Fibroblast of villous mesenchyme (primary cell): Measurements from ENCODE around the gene OGFOD2. TPM values are rescaled to one million over a fixed set of nuclear protein-coding genes. Genes with fewer than 3 reads are reported as not detected.
A peak's percentile ranks its signal among the peaks of the same experiment; 100 is the strongest.

Experiments
- DNase-seq: peaks from one replicate; pipeline ENCODE4 v3.0.0-alpha.2; 2010; ENCODE audit warnings: low read depth
- H3K4me3 ChIP-seq: 2 replicates; pipeline ENCODE4 v1.5.1; 2011; ENCODE audit warnings: low read depth, mild to moderate bottlenecking, low read length
- total RNA-seq: library from RNA; depleted of rRNA; stranded (reverse); fragments of >200 nt; gene quantifications from 2 replicates; pipeline ENCODE4 v1.2.3, GENCODE V29; 2012
- TF ChIP-seq, protein P1 (sequence below): IDR thresholded peaks from 2 replicates; pipeline ENCODE4 v1.5.1; 2012; ENCODE audit warnings: low read depth, mild to moderate bottlenecking, low read length; ENCODE audit not compliant: insufficient read depth

OGFOD2 gene
- total RNA-seq, 1 donor = 7.3 TPM

DNA sequence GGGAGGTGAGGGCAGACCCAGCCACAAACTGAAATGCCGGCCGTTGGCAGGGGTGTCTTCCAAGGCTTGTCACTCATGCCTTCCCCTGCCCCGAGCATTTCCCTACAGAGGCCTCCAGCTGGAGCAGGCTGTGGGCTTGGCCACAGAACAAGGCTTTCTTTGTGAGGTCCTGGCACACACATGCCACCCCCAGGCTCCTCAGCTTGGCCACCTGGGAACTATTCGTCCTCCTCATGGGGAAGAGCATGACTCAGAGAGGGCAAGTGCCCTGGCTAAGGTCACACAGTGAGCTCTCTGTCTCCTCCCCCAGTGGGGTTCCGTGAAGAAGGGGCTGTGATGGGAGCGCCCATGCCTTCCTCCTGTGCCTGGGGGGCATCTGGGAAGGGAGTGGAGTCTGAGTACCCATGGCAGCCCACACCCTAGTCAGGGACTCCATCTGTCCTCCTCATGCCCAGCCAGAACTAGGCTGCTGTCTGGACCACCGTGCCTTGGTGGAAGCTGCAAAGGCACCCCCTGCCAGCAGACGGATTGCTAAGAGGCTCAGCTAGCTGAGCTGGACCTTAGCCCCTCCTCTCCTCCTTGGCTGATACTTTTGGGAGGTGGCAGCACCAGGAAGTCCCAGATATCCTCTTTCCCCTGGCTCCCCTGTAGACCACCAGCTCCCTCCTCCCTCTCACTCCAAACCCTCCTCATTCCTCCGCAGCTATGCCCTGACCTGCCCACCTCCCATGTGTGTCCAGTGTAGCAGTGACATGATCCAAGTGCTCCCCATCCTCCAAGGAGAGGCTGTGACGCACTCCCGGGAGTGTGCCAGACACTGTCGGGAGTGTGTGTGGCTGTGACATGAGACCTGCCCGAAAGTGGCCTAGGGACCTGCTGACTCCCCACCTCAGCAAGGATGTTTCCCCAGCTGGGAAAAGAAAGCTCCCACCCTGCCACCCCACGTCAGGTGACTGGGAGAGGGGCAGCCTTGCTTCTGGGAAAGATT, 30.1 kb upstream of the OGFOD2 start:
- H3K4me3 ChIP-seq = no peak overlapping the region
- TF ChIP-seq, protein P1, sequence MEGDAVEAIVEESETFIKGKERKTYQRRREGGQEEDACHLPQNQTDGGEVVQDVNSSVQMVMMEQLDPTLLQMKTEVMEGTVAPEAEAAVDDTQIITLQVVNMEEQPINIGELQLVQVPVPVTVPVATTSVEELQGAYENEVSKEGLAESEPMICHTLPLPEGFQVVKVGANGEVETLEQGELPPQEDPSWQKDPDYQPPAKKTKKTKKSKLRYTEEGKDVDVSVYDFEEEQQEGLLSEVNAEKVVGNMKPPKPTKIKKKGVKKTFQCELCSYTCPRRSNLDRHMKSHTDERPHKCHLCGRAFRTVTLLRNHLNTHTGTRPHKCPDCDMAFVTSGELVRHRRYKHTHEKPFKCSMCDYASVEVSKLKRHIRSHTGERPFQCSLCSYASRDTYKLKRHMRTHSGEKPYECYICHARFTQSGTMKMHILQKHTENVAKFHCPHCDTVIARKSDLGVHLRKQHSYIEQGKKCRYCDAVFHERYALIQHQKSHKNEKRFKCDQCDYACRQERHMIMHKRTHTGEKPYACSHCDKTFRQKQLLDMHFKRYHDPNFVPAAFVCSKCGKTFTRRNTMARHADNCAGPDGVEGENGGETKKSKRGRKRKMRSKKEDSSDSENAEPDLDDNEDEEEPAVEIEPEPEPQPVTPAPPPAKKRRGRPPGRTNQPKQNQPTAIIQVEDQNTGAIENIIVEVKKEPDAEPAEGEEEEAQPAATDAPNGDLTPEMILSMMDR = no peak
- DNase-seq = no peak

DNA sequence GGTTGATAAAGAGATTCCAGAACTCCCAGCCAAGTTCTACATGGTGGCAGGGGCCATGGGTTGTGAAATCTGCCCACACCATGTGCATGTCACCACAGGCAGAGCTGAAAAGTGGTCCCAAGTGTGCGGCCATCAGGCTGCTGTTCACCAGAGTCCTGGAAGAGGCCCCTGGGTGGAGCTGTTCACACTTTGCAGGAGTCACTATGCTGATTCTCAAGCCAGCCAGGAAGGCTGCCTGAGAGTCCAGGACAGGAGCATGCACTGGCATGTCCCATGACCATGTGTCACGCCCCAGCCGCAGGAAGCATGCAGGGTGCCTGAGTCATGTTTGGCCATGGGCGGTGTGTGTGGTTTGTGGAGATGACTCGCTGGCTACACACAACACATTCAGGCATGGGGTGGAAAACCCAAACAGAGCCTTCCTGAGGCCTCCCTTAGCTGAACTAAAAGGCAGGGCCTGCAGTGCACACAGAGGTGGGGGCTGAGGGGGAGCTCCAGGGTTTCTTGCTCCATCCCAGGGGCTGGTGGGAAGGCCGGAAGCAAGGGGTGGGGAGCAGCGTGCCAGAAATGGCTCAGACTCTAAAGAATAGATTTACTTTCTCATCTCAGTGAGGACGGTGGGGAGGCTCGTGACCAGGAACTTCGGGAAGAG, 28.2 kb upstream of the OGFOD2 start:
- DNase-seq = peak; percentile 98
- TF ChIP-seq, protein P1 = peak; percentile 55
- H3K4me3 ChIP-seq = no peak overlapping the region

DNA sequence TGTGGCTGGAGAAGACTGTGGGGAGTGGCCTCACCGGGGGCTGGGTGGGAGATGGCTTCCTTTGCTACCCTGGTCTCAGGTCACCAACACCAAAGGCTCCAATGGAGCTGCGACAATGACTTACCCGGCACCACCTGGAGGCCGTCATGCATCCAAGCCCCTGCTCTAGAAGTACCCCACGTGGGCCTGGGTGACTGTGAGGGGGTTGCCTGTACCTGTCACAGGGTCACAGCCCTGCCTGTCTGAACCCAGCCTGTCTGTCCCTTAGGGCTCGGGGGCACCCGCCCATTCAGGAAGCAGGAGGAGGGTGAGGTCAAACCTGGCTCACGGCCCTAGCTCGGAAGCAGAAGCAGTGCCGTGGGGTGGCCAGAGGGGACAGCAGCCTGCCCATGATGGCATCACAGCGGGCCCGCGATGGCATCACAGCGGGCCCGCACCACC, 27.7 kb upstream of the OGFOD2 start:
- no peak for DNase-seq
- TF ChIP-seq, protein P1 = no peak
- no peak overlapping the region for H3K4me3 ChIP-seq

DNA sequence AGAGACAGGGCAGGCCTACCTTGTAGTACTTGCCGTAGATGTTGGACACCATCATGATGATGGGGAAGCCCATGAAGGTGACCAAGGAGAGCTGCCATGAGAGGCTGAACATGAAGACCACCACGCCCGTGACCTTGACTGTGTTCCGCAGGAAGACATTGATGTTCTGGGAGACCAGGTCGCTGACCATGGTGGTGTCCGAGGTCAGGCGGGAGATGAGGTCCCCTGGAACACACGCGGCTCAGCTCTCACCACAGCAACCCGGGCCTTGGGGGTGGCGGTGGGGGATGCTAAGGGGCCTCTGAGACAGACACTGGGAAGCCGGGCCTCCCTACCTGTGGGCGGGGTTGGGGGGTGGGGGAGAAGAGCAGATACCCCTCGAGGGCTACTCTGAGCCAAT, 26.4 kb upstream of the OGFOD2 start:
- H3K4me3 ChIP-seq = no peak overlapping the region
- DNase-seq = no peak
- TF ChIP-seq, protein P1 = no peak

DNA sequence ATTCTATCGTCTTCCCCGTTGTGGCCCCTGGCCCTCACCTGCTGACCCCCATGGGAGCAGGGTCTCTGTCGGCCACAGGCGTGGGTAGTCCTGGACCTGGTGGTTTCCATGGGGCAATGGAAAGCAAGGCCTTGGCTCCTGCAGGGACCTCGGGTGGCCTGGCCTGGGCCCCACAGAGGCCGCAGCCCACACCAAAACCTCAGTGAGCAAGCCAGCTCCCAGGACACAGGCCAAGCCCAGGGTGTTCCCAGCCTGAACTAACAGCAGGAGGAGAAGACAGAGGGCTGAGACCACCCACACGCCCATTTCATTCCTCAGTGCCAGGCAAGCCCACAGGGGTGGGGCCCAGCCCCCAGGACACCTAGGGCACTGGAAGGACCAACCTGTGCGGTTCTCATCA, 25.6 kb upstream of the OGFOD2 start:
- DNase-seq = no peak

DNA sequence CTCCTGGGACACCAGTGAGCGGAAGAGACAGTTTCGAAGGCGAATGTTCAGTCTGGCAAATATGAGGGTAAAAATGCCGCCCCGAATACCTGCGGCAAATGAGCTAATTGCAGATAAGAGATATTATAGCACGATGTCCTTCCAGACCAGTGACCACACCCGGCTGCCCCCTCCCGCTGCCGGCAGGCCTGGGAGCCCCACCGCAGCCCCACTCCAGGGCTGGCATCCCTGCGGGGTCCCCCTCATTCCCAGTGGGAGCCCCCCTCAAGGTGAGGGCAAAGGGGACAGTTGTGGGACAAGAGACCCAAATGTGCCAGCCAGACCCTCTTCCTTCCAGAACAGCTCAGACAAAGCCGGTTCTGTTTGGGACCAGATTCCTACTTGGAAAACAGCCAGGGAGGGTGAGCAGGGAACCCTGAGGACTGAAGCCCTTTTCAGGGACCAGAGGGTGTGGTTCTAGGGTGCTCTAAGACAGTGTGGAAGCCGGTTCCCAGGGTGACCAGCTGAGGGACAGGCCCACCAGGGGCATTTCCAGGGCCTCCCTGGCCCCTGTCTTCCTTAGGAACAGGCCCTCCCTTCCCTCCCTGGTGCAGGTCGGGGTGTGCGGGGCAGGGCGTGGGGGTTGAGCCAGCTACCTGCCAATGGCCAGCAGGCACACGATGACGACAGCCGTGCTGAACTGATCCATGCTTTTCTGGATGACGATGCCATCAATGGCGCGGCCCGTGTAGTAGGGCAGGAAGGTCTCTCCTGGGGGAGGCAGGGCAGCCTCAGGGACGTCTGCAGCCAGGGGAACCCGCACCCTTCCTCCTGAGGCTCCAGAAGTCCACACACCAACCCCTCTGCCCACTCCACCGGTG, 25.0 kb upstream of the OGFOD2 start:
- TF ChIP-seq, protein P1 = no peak
- no peak for DNase-seq
- H3K4me3 ChIP-seq = no peak overlapping the region

More for the DNA sequence above, 25.6 kb upstream of the OGFOD2 start:
- no peak overlapping the region for H3K4me3 ChIP-seq
- TF ChIP-seq, protein P1 = no peak
